ENCODE data around the gene CDKAL1.

DNA sequence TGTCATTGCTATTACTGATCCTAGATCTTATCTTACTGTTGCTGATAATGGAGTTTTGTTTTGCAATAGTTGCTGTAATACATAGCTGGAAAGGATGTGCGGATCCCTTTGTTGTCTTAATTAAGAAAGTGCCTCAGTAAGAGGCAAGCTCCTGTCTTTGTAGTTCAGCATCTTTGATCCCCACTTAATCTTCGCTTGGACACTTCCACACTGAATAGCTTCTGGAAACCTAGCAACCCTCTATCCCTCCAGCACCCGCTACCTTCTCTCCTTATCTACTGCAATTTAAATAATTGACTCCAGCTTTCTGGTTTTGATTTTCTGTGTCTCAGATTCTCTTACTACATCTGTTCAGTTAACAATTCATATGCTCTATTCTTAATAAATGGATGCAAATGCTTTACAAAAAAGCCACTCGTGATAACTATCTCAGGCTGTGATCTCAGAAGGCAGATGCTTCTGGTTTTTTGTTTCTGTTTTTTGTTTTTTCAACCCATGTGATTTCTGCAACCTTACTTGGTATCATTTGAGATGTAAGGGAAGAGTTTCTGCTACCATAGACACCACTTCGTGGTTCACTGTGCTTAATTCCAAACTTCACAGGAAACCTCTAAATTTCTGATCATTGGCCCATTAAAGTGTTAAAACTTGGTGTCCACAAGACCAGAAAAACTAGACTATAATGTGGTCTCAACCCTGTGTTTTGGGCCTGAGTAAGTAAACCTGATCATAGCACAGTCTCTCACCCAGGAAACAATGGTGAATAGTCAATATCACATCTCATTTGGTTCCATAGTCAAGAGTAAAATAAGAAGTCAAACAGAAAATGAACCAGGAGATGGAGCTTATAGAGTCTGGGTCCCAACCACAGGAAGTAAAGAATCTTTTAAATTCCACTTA lies 707.2 kb downstream of the CDKAL1 start:
- TF ChIP-seq BACH2 (CRISPR knock-in tag; IDR thresholded peaks at IDR 0.05; ENCODE audit: borderline replicate concordance) (no peak), RARB (CRISPR knock-in tag; IDR thresholded peaks at IDR 0.05) (no peak)

All from SK-N-SH treated with all-trans-retinoic acid at 6 μM for 48 hours (cell line).